Endothelial cell (in vitro differentiated cells): ENCODE measurements around the gene FUBP3. TPM values are rescaled to one million over a fixed set of nuclear protein-coding genes. Genes with fewer than 3 reads are reported as not detected.

Experiments
- DNase-seq: peaks from one replicate; pipeline ENCODE4 v3.0.0; 2021; ENCODE audit warnings: low spot score
- H3K27ac Mint-ChIP-seq: one replicate; pipeline ENCODE4 v1.8.0; 2021; ENCODE audit warnings: mixed read lengths, inconsistent platforms; ENCODE audit not compliant: unreplicated experiment
- H3K27me3 Mint-ChIP-seq: one replicate; pipeline ENCODE4 v1.8.0; 2021; ENCODE audit warnings: mild to moderate bottlenecking, moderate library complexity, mixed read lengths, inconsistent platforms; ENCODE audit not compliant: unreplicated experiment
- H3K36me3 Mint-ChIP-seq: one replicate; pipeline ENCODE4 v1.8.0; 2021; ENCODE audit warnings: mild to moderate bottlenecking, low read depth, mixed read lengths, inconsistent platforms; ENCODE audit not compliant: unreplicated experiment
- H3K4me1 Mint-ChIP-seq: one replicate; pipeline ENCODE4 v1.8.0; 2021; ENCODE audit warnings: mild to moderate bottlenecking, mixed read lengths, inconsistent platforms; ENCODE audit not compliant: unreplicated experiment
- H3K4me3 Mint-ChIP-seq: one replicate; pipeline ENCODE4 v1.8.0; 2021; ENCODE audit warnings: mild to moderate bottlenecking, mixed read lengths, inconsistent platforms; ENCODE audit not compliant: unreplicated experiment
- H3K9me3 Mint-ChIP-seq: one replicate; pipeline ENCODE4 v1.8.0; 2021; ENCODE audit warnings: mixed read lengths, inconsistent platforms; ENCODE audit not compliant: unreplicated experiment
- total RNA-seq: library from RNA; stranded (reverse); fragmentation: NEBNext Ultra II Directional; extraction: Animal tissue kit (Norgen Biotek cat#: 25700); gene quantifications from one replicate; pipeline ENCODE4 v1.2.1, GENCODE V29; 2021; ENCODE audit not compliant: unreplicated experiment
- TF ChIP-seq, protein P1 (sequence below): fragments of 200-600 bp; sonication (generic); IDR thresholded peaks from one replicate; pipeline ENCODE4 v1.5.0; 2021; ENCODE audit warnings: antibody characterized with exemption; ENCODE audit not compliant: unreplicated experiment

Gene FUBP3
- total RNA-seq, 1 donor from 2014 or later: 61.9 TPM

- Mint-ChIP-seq H3K27ac (no peak overlapping the region), H3K4me1 (peaks cover 7% of the 10 kb centered on the region), H3K4me3 (no peak overlapping the region), H3K9me3 (no peaks in the 10 kb centered on the region), H3K36me3 (peaks cover 7% of the 10 kb centered on the region), H3K27me3 (peaks cover 30% of the 10 kb centered on the region)
- no peak for DNase-seq
- TF ChIP-seq, protein P1, sequence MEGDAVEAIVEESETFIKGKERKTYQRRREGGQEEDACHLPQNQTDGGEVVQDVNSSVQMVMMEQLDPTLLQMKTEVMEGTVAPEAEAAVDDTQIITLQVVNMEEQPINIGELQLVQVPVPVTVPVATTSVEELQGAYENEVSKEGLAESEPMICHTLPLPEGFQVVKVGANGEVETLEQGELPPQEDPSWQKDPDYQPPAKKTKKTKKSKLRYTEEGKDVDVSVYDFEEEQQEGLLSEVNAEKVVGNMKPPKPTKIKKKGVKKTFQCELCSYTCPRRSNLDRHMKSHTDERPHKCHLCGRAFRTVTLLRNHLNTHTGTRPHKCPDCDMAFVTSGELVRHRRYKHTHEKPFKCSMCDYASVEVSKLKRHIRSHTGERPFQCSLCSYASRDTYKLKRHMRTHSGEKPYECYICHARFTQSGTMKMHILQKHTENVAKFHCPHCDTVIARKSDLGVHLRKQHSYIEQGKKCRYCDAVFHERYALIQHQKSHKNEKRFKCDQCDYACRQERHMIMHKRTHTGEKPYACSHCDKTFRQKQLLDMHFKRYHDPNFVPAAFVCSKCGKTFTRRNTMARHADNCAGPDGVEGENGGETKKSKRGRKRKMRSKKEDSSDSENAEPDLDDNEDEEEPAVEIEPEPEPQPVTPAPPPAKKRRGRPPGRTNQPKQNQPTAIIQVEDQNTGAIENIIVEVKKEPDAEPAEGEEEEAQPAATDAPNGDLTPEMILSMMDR: no peak
These were observed 81.5 kb downstream of the FUBP3 start for GRCh38 chr9:130660683-130661450.

DNA sequence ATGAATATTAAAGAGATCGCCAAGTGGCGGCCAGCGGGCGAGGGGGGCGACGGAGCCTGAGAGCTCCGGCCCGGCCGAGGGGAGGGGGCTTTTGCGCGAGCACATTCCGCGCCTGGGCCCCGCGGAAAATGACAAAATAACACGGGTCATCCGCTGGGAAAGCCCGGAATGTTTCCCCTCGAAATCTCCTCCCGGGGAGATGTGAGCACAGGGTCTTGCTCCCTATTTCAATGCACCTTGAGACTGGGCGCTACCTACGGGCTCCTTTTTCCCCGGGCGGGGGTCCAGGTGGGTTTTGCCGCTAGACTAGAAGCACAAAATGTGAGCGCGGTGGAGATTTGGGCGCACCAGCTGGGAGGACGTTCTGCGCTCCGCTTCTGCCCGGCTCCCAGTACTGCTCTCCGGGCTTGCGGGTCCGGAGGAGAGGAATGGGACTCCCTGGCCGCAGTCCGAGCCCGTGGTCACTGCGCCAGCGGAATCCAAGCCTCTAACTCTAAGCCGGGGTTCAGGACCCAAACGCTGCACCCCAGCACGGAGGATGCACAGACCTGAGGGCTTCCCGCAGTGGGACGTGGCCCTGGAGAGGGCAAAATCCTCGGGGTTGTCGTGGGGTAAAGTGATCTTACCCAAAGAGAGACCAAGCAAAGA is 82.2 kb downstream of the FUBP3 start:
- no peak for DNase-seq
- Mint-ChIP-seq H3K36me3 (peaks cover 4% of the 10 kb centered on the region), H3K27me3 (peaks cover 34% of the 10 kb centered on the region), H3K4me1 (peaks cover 7% of the 10 kb centered on the region), H3K27ac (no peak overlapping the region), H3K4me3 (no peak overlapping the region), H3K9me3 (no peaks in the 10 kb centered on the region)
- TF ChIP-seq, protein P1: no peak

DNA sequence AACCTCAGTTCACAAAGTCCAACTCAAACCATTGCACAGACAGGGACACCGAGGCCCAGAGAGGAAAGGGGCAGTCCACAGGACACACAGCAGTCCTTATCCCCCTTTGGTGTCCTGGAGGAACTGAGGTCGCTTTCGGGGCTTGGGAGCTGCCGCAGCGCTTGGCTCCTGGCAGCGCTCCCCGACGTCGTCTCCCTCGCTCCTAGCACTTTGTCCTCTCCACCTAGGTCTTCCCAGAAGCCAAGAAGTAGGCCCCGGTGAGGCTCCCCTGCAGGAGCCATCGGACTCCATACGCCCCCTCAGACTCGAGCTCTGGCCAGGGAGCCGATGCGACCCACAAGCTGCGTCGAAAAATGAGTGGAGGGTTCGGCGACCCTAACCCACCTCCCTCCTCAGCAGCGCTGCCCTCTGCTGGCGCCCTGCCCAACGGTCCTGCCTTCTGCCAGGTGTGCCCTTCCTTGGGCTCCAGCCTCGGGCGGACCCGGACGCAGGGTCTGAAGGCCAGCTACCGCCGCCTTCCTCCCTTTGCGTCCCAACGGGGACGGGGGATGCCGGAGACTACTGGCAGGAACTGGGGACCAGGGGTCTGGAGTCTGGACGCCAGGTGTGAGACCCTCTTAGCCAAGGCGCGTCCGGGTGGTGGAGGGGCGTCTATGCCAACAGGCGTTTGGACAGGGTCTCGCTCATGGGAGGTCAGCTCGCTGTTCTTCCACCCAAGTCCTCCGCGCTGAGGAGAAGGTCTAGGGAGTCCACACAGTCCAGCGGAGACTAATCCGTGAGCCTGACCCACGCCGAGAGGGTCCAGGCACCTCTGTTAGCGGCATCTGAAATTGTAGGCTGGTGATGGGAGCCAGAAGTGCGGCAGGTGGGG is 83.0 kb downstream of the FUBP3 start:
- H3K9me3 Mint-ChIP-seq: no peaks in the 10 kb centered on the region
- peaks cover 4% of the 10 kb centered on the region for H3K36me3 Mint-ChIP-seq
- no peak overlapping the region for H3K27ac Mint-ChIP-seq
- peaks cover 28% of the 10 kb centered on the region for H3K27me3 Mint-ChIP-seq
- H3K4me3 Mint-ChIP-seq: no peak overlapping the region
- no peak for DNase-seq
- peaks cover 7% of the 10 kb centered on the region for H3K4me1 Mint-ChIP-seq
- TF ChIP-seq, protein P1: no peak

GRCh38 chr9:130662970-130663257 is 83.5 kb downstream of the FUBP3 start:
- H3K36me3 Mint-ChIP-seq: peaks cover 4% of the 10 kb centered on the region
- no peak overlapping the region for H3K4me3 Mint-ChIP-seq
- H3K4me1 Mint-ChIP-seq: peaks cover 7% of the 10 kb centered on the region
- H3K9me3 Mint-ChIP-seq: no peaks in the 10 kb centered on the region
- H3K27me3 Mint-ChIP-seq: peaks cover 26% of the 10 kb centered on the region
- TF ChIP-seq, protein P1: no peak
- no peak overlapping the region for H3K27ac Mint-ChIP-seq
- DNase-seq: no peak
